Lower lobe of right lung (tissue), 2 donors: ENCODE measurements around the gene TBP. TPM values are rescaled to one million over a fixed set of nuclear protein-coding genes. Genes with fewer than 3 reads are reported as not detected.
"Not testable (repeated sequence)": the region's sequence is repeated elsewhere in the genome, so short reads cannot be mapped to it uniquely, and the experiment has no call there.

Experiments
- ATAC-seq, 2 donors: fragments of 200-7000 bp; cut with Tn5 transposase; one replicate each; pipeline ENCODE4 v1.9.1; 2020 to 2022; ENCODE audit warnings: mild to moderate bottlenecking in 2 of 2, moderate library complexity in 2 of 2
- DNase-seq: peaks from one replicate; pipeline ENCODE4 v3.0.0-alpha.2; 2020
- H3K27ac ChIP-seq: fragments of 200-600 bp; one replicate; pipeline ENCODE4 v1.8.0; 2022
- H3K27me3 ChIP-seq: fragments of 200-600 bp; one replicate; pipeline ENCODE4 v1.8.0; 2022; ENCODE audit warnings: low read depth
- H3K36me3 ChIP-seq: fragments of 200-600 bp; one replicate; pipeline ENCODE4 v1.8.0; 2022; ENCODE audit warnings: mild to moderate bottlenecking
- H3K4me1 ChIP-seq: fragments of 200-600 bp; one replicate; pipeline ENCODE4 v1.8.0; 2022
- H3K4me3 ChIP-seq: fragments of 200-600 bp; one replicate; pipeline ENCODE4 v1.8.0; 2022; ENCODE audit warnings: mild to moderate bottlenecking
- H3K9me3 ChIP-seq: fragments of 200-600 bp; one replicate; pipeline ENCODE4 v1.8.0; 2022
- CTCF ChIP-seq: fragments of 200-600 bp; IDR thresholded peaks from one replicate; pipeline ENCODE4 v1.8.0; 2022; ENCODE audit warnings: antibody characterized with exemption, mild to moderate bottlenecking
- intact Hi-C: fragments of 100-400 bp; cut with DNase I; formaldehyde crosslinking; loops from one replicate; pipeline ENCODE4 v1.11.0; 2022
- total RNA-seq: library from RNA; stranded (reverse); fragmentation: NEBNext Ultra II Directional; extraction: Animal tissue kit (Norgen Biotek cat#: 25700); gene quantifications from one replicate; pipeline ENCODE4 v1.2.1, GENCODE V29; 2021
- donor health status: DM: no; HTN: yes; CAD: no; lungs with severe emphysema.

Gene TBP
- total RNA-seq, 1 donor from 2014 or later = 12.7 TPM

- H3K27ac ChIP-seq = peak overlapping the region; percentile 44
- no peak for ATAC-seq
- intact Hi-C loops = no loop called here
These were observed 31.5 kb upstream of the TBP start for GRCh38 chr6:170522565-170523183.

GRCh38 chr6:170523256-170524171 lies 30.7 kb upstream of the TBP start:
- DNase-seq (no peak), ATAC-seq (no peak)
- H3K36me3 ChIP-seq = no peaks in the 10 kb centered on the region
- no peak overlapping the region for H3K4me3 ChIP-seq
- H3K4me1 ChIP-seq = peaks cover 16% of the 10 kb centered on the region
- H3K9me3 ChIP-seq = no peaks in the 10 kb centered on the region
- TF ChIP-seq CTCF = no peak
- no peaks in the 10 kb centered on the region for H3K27me3 ChIP-seq
- peak overlapping the region; percentile 44 for H3K27ac ChIP-seq
- intact Hi-C loops = no loop called here

More at GRCh38 chr6:170522565-170523183, 31.5 kb upstream of the TBP start:
- H3K27me3 ChIP-seq = no peaks in the 10 kb centered on the region
- H3K4me1 ChIP-seq = peaks cover 16% of the 10 kb centered on the region
- H3K36me3 ChIP-seq = no peaks in the 10 kb centered on the region
- no peak for DNase-seq
- no peaks in the 10 kb centered on the region for H3K9me3 ChIP-seq
- no peak overlapping the region for H3K4me3 ChIP-seq
- no peak for TF ChIP-seq CTCF

- Histone ChIP-seq H3K36me3 (no peaks in the 10 kb centered on the region), H3K4me3 (no peak overlapping the region), H3K27me3 (no peaks in the 10 kb centered on the region), H3K9me3 (no peaks in the 10 kb centered on the region), H3K4me1 (peaks cover 16% of the 10 kb centered on the region), H3K27ac (no peak overlapping the region)
- no peak for DNase-seq
- no peak for ATAC-seq
- intact Hi-C loops = no loop called here
- TF ChIP-seq CTCF = no peak
These were observed 30.0 kb upstream of the TBP start for GRCh38 chr6:170524172-170524502.

GRCh38 chr6:170525795-170526194 lies 28.4 kb upstream of the TBP start:
- Histone ChIP-seq H3K4me1 (peaks cover 16% of the 10 kb centered on the region), H3K36me3 (no peaks in the 10 kb centered on the region), H3K27me3 (no peaks in the 10 kb centered on the region), H3K4me3 (no peak overlapping the region), H3K9me3 (no peaks in the 10 kb centered on the region), H3K27ac (no peak overlapping the region)
- intact Hi-C loops = no loop called here
- ATAC-seq (no peak), DNase-seq (no peak)
- no peak for TF ChIP-seq CTCF

- DNase-seq, H3K27ac ChIP-seq, H3K27me3 ChIP-seq, ATAC-seq, H3K4me3 ChIP-seq, intact Hi-C loops, H3K9me3 ChIP-seq: not testable (repeated sequence)
- peaks cover 21% of the 10 kb centered on the region for H3K36me3 ChIP-seq
- peaks cover 11% of the 10 kb centered on the region for H3K4me1 ChIP-seq
These were observed 26.2 kb upstream of the TBP start for GRCh38 chr6:170527995-170528394.
